ENCODE results near the gene CTDSP2. TPM values are rescaled to one million over a fixed set of nuclear protein-coding genes. Genes with fewer than 3 reads are reported as not detected.

The CTDSP2 gene
- total RNA-seq, 1 donor from 2014 or later = 71.2 TPM

- Histone ChIP-seq H3K36me3 (ENCODE audit: control insufficient read depth, insufficient read depth, low read length) (no peaks in the 10 kb centered on the region), H3K27me3 (ENCODE audit: control insufficient read depth, insufficient read depth, low read length) (no peaks in the 10 kb centered on the region), H3K4me3 (ENCODE audit: low read depth, low read length) (no peak overlapping the region)
- TF ChIP-seq CTCF (IDR thresholded peaks at IDR 0.05; ENCODE audit: insufficient read depth, low read length, poor library complexity, severe bottlenecking) = no peak
- no peak for DNase-seq (ENCODE audit: low read depth)
These were observed 12.2 kb downstream of the CTDSP2 start for GRCh38 chr12:57834086-57834876.

- TF ChIP-seq CTCF (IDR thresholded peaks at IDR 0.05; ENCODE audit: insufficient read depth, low read length, poor library complexity, severe bottlenecking) = no peak
- Histone ChIP-seq H3K4me3 (ENCODE audit: low read depth, low read length) (no peak overlapping the region), H3K27me3 (ENCODE audit: control insufficient read depth, insufficient read depth, low read length) (no peaks in the 10 kb centered on the region), H3K36me3 (ENCODE audit: control insufficient read depth, insufficient read depth, low read length) (peaks cover 2% of the 10 kb centered on the region)
- DNase-seq (ENCODE audit: low read depth) = no peak
These were observed 12.9 kb downstream of the CTDSP2 start for GRCh38 chr12:57833672-57834071.

- no peak for TF ChIP-seq CTCF (IDR thresholded peaks at IDR 0.05; ENCODE audit: insufficient read depth, low read length, poor library complexity, severe bottlenecking)
- peaks cover 2% of the 10 kb centered on the region for H3K36me3 ChIP-seq (ENCODE audit: control insufficient read depth, insufficient read depth, low read length)
- DNase-seq (ENCODE audit: low read depth) = no peak
- H3K4me3 ChIP-seq (ENCODE audit: low read depth, low read length) = no peak overlapping the region
- H3K27me3 ChIP-seq (ENCODE audit: control insufficient read depth, insufficient read depth, low read length) = no peaks in the 10 kb centered on the region
These were observed 13.6 kb downstream of the CTDSP2 start for GRCh38 chr12:57832966-57833365.

- H3K27me3 ChIP-seq (ENCODE audit: control insufficient read depth, insufficient read depth, low read length) = no peaks in the 10 kb centered on the region
- no peak for TF ChIP-seq CTCF (IDR thresholded peaks at IDR 0.05; ENCODE audit: insufficient read depth, low read length, poor library complexity, severe bottlenecking)
- DNase-seq (ENCODE audit: low read depth) = no peak
- peaks cover 11% of the 10 kb centered on the region for H3K36me3 ChIP-seq (ENCODE audit: control insufficient read depth, insufficient read depth, low read length)
- no peak overlapping the region for H3K4me3 ChIP-seq (ENCODE audit: low read depth, low read length)
These were observed 16.1 kb downstream of the CTDSP2 start for GRCh38 chr12:57830393-57830792.

- no peak for DNase-seq (ENCODE audit: low read depth)
- Histone ChIP-seq H3K27me3 (ENCODE audit: control insufficient read depth, insufficient read depth, low read length) (no peaks in the 10 kb centered on the region), H3K4me3 (ENCODE audit: low read depth, low read length) (no peak overlapping the region), H3K36me3 (ENCODE audit: control insufficient read depth, insufficient read depth, low read length) (peaks cover 13% of the 10 kb centered on the region)
- TF ChIP-seq CTCF (IDR thresholded peaks at IDR 0.05; ENCODE audit: insufficient read depth, low read length, poor library complexity, severe bottlenecking) = no peak
These were observed 17.3 kb downstream of the CTDSP2 start for GRCh38 chr12:57829025-57829777.

Measured in kidney epithelial cell (primary cell).